ENCODE measurements around the gene CDC42SE2. TPM values are rescaled to one million over a fixed set of nuclear protein-coding genes. Genes with fewer than 3 reads are reported as not detected.
"Not testable (repeated sequence)": the region's sequence is repeated elsewhere in the genome, so short reads cannot be mapped to it uniquely, and the experiment has no call there.

Gene CDC42SE2
- total RNA-seq, 2 donors from 2014 or later = 147 to 151 TPM

DNA sequence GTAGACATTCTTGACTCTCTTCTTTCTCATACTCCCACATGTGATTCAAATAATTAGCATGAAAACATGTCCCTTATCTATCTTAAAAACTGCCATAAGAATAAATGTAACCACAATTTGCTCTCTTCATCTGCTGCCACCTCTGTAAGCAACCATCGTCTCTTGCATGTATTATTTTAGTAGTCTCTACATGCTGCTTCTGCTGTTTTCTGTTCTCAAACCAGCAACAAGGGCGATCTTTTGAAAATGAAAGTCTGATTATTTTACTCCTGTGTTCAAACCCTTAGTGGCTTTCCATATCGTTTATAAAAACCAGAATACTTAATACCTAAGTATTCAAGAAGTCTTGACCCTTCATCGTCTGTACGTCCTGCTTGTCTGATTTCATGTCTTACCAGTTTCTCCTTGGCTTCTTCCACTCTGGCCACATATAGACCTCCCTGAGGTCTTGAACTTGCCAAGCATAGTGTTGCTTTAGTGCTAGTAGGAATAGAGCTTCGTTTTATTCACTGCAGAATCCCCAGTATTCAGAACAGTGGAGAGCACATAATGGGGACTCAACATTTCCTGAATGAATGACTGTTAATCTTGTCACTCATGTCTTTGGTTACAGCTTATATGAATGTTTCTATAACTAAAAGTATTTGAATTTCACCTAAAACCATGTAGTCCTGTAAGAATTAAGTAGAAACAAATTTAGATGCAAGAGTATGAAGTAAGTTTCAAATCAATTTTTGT, 10.6 kb downstream of the CDC42SE2 start:
- Mint-ChIP-seq H3K27ac (peak overlapping the region; percentile 94), H3K36me3 (ENCODE audit: insufficient read depth in 2 of 2) (peaks cover 7 to 13% of the 10 kb centered on the region in 2 donors), H3K9me3 (no peaks in the 10 kb centered on the region), H3K4me1 (ENCODE audit: low read depth) (peaks cover 92% of the 10 kb centered on the region), H3K4me3 (peak overlapping the region; percentile 74 to 92), H3K27me3 (ENCODE audit: low read depth) (no peaks in the 10 kb centered on the region)
- no peak for DNase-seq
- peak; percentile 33 to 48 for ATAC-seq (replicated peaks in 1 of 2)

DNA sequence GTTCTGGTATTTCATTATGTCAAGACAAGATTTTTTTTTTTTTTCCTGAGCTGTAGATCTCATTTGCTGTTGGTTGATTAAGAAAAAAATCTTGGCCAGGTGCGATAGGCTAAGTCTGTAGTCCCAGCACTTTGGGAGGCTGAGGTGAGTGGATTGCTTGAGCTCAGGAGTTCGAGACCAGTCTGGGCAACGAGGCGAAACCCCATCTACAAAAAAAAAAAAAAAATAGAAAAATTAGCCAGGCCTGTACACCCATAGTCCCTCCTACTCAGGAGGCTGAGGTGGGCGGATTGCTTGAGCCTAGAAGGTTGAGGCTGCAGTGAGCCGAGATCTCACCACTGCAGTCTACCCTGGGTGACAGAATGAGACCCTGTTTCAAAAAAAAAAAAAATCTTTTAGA, 12.2 kb downstream of the CDC42SE2 start:
- Mint-ChIP-seq H3K4me1 (ENCODE audit: low read depth) (peaks cover 92% of the 10 kb centered on the region), H3K27me3 (ENCODE audit: low read depth) (no peaks in the 10 kb centered on the region), H3K36me3 (ENCODE audit: insufficient read depth in 2 of 2) (peaks cover 9 to 18% of the 10 kb centered on the region in 2 donors), H3K9me3 (no peaks in the 10 kb centered on the region), H3K4me3 (peak overlapping the region; percentile 74 to 92), H3K27ac (peak overlapping the region; percentile 94)
- ATAC-seq (replicated peaks in 1 of 2) (peak in 1 of 2 donors; percentile 8), DNase-seq (no peak)

DNA sequence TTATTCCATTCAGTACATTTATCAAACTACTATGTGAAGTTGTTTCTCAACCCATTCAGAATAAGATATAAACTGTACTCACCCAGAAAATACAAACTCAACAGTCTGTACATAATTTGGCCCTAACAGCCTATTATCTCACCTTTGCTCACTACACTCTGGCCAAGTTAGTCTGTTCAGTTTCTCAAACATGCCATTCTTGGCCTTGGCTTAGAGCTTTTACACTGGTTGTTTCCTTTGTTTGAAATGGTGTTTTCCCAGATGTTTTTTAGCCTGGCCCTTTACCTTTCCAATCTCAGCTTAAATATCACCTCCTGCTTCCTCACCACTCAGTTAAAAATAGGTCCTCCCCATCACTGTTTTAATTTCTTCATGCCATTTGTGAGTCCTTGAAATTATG, 13.6 kb downstream of the CDC42SE2 start:
- H3K36me3 Mint-ChIP-seq (ENCODE audit: insufficient read depth in 2 of 2) = peaks cover 8 to 23% of the 10 kb centered on the region in 2 donors

DNA sequence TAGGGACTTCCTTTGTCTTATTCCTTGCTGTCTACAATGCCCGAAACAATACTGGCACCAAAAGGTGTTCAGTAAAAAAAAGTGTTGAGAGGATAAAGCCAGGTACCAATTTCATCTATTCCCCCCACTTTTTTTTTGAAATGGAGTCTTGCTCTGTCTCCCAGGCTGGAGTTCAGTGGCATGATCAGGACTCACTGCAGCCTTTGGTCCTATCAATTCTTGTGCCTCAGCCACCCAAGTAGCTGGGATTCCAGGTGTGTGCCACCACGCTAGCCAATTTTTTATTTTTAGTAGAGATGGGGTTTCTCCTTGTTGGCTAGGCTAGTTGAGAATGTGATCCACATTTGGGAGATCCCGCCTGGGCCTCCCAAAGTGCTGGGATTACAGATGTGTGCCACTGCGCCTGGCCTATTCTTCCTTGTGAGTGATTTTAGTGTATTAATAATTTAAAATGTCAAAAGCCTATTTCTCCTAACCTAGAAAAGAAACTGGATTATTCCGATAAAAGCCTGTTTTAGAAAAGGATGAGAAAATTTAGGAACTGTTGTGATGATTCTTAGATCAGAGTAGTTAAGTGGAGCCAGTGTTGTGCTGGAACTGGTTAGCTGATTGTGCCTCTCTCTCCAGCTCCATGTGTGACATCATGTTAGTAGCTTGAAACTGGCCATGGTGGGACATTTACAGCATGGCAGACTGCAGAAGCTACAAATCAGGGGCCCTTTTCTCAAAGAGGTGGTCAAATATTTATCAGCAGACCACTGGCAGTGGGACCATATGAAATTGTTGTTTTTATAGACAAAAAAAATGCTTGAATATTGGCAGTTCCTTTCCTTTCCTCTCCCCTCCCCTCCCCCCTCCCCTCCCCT, 14.3 kb downstream of the CDC42SE2 start:
- Mint-ChIP-seq H3K27ac (peak overlapping the region; percentile 88), H3K27me3 (ENCODE audit: low read depth) (no peaks in the 10 kb centered on the region), H3K4me1 (ENCODE audit: low read depth) (peaks cover 94% of the 10 kb centered on the region), H3K36me3 (ENCODE audit: insufficient read depth in 2 of 2) (peaks cover 8 to 23% of the 10 kb centered on the region in 2 donors), H3K4me3 (peak overlapping the region; percentile 20 to 21), H3K9me3 (no peaks in the 10 kb centered on the region)
- DNase-seq (no peak), ATAC-seq (replicated peaks in 1 of 2) (no peak)

More for the DNA sequence above, 13.6 kb downstream of the CDC42SE2 start:
- Mint-ChIP-seq H3K9me3 (no peaks in the 10 kb centered on the region), H3K27me3 (ENCODE audit: low read depth) (no peaks in the 10 kb centered on the region), H3K4me1 (ENCODE audit: low read depth) (peaks cover 92% of the 10 kb centered on the region), H3K27ac (peak overlapping the region; percentile 88), H3K4me3 (peak overlapping the region; percentile 21 to 27)
- ATAC-seq (replicated peaks in 1 of 2) (no peak), DNase-seq (no peak)

DNA sequence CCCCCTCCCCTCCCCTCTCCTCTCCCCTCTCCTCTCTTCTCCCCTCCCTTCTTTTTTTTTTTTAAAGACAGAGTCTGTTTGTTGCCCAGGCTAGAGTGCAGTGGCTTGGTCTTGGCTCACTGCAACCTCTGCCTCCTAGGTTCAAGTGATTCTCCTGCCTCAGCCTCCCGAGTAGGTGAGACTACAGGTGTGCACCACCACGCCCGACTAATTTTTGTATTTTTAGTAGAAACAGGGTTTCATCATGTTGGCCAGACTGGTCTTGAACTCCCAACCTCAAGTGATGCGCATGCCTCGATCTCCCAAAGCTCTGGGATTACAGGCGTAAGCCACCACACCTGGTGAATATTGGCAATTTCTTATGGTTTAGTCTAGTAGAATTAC, 14.9 kb downstream of the CDC42SE2 start:
- H3K4me3 Mint-ChIP-seq = peak overlapping the region; percentile 29 to 73
- peaks cover 8 to 24% of the 10 kb centered on the region in 2 donors for H3K36me3 Mint-ChIP-seq (ENCODE audit: insufficient read depth in 2 of 2)
- not testable (repeated sequence) for ATAC-seq (replicated peaks in 1 of 2); H3K27me3 Mint-ChIP-seq (ENCODE audit: low read depth); H3K9me3 Mint-ChIP-seq; DNase-seq
- peaks cover 100% of the 10 kb centered on the region for H3K4me1 Mint-ChIP-seq (ENCODE audit: low read depth)
- peak overlapping the region; percentile 88 for H3K27ac Mint-ChIP-seq

DNA sequence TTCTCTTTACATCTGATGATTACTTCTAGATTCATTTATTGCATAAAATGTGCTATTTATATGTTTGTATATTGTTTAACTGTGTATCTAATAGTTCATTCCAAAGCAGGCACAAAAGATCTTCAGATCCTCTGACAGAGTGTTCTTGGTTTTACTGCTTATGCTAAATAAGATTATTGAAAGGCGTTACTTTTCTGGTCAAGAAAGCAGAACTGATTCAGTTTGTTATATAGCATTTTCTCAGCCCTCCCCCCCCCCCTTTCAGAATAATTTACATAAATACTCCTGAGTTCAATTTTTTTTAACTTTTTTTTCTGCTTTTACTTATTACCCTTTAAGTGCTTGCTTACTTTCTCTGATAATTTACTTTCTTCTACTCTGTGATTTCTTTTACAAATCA, 15.4 kb downstream of the CDC42SE2 start:
- Mint-ChIP-seq H3K4me3 (peak overlapping the region; percentile 68 to 73), H3K27me3 (ENCODE audit: low read depth) (no peaks in the 10 kb centered on the region), H3K36me3 (ENCODE audit: insufficient read depth in 2 of 2) (peaks cover 7 to 24% of the 10 kb centered on the region in 2 donors), H3K9me3 (no peaks in the 10 kb centered on the region), H3K27ac (peak overlapping the region; percentile 88), H3K4me1 (ENCODE audit: low read depth) (peaks cover 100% of the 10 kb centered on the region)
- DNase-seq (no peak), ATAC-seq (replicated peaks in 1 of 2) (no peak)

DNA sequence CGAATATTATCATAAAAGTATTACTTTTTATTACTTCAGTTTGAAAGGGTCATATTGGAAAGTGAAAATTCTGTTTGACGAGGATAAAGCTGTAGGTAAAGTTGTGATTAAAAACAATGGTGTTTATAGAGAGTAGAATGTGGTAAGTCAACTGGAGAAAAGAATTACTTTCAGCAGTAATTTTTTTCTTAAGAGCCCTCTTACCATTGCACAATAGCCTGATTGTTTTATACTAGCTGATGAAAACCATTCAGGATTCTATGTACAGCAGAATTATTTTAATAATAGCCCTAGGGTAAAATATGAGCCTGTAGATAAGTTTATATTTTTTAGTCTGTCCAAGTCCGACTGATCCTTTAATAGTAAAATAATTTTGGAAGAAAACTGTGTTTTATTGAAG, 16.6 kb downstream of the CDC42SE2 start:
- DNase-seq (no peak), ATAC-seq (replicated peaks in 1 of 2) (no peak)
- peak overlapping the region; percentile 88 for H3K27ac Mint-ChIP-seq
- H3K9me3 Mint-ChIP-seq = no peaks in the 10 kb centered on the region
- peaks cover 100% of the 10 kb centered on the region for H3K4me1 Mint-ChIP-seq (ENCODE audit: low read depth)
- H3K27me3 Mint-ChIP-seq (ENCODE audit: low read depth) = no peaks in the 10 kb centered on the region
- H3K4me3 Mint-ChIP-seq = peak overlapping the region; percentile 68 to 73
- peaks cover 5 to 24% of the 10 kb centered on the region in 2 donors for H3K36me3 Mint-ChIP-seq (ENCODE audit: insufficient read depth in 2 of 2)

DNA sequence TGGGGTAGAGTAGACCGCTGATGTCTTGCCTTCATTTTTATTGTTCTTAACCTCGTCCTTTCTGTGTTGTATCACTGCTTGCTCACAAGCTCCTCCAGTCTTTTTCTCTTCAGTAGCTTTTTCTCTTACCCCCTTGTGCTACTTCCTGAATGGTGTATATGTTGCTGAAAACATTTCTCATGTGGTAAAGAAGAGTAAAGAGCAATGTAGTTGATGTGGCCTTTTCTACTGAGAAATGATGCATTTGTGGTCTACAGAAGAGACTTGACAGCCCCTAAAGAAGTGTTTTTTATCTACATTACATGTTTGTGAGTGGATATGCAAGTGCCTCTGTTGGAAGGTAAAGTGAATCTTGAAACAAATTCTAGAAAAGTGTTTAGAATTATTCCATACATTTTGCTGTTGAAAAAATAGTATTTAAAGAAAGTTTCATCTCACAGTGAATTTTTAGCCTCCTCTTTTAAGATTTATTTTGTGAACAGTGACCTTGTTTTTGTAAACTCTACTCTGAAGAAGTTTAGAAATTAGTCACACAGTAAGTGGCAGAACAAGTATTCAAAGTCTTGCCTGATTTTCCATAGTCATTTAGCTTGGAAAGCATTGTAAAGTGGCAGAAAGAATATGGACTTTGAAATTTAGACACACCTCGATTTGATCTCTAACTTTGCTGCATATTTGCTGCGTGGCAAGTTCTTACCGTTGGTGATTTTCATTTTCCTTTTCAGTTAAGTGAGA, 17.4 kb downstream of the CDC42SE2 start:
- H3K36me3 Mint-ChIP-seq (ENCODE audit: insufficient read depth in 2 of 2) = peaks cover 5 to 26% of the 10 kb centered on the region in 2 donors
- H3K4me1 Mint-ChIP-seq (ENCODE audit: low read depth) = peaks cover 97% of the 10 kb centered on the region
- H3K27me3 Mint-ChIP-seq (ENCODE audit: low read depth) = no peaks in the 10 kb centered on the region
- peak overlapping the region; percentile 88 for H3K27ac Mint-ChIP-seq
- no peaks in the 10 kb centered on the region for H3K9me3 Mint-ChIP-seq
- H3K4me3 Mint-ChIP-seq = peak overlapping the region; percentile 68 to 73
- ATAC-seq (replicated peaks in 1 of 2) (peak; percentile 80 to 88), DNase-seq (no peak)

DNA sequence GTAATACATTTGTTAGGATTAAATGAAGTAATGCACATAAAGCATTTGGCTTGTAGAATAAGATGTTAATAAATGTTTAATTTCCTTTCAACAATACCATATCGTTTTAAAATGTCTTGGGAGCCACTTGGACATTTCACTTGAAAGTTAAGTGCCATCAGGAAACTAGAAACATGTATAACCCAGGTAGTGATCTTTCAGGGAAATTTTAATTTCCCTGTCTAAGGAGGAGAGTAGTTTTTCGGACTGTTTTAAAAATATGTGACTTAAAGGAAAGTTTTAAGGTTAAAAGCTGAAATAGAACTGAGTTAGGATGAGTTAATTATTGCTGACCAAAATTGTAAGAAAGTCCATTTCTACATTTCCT, 18.0 kb downstream of the CDC42SE2 start:
- H3K27ac Mint-ChIP-seq = peak overlapping the region; percentile 88
- no peak for ATAC-seq (replicated peaks in 1 of 2)
- H3K9me3 Mint-ChIP-seq = no peaks in the 10 kb centered on the region
- no peak for DNase-seq
- peaks cover 92% of the 10 kb centered on the region for H3K4me1 Mint-ChIP-seq (ENCODE audit: low read depth)
- peak overlapping the region; percentile 68 to 73 for H3K4me3 Mint-ChIP-seq
- peaks cover 5 to 28% of the 10 kb centered on the region in 2 donors for H3K36me3 Mint-ChIP-seq (ENCODE audit: insufficient read depth in 2 of 2)
- no peaks in the 10 kb centered on the region for H3K27me3 Mint-ChIP-seq (ENCODE audit: low read depth)

DNA sequence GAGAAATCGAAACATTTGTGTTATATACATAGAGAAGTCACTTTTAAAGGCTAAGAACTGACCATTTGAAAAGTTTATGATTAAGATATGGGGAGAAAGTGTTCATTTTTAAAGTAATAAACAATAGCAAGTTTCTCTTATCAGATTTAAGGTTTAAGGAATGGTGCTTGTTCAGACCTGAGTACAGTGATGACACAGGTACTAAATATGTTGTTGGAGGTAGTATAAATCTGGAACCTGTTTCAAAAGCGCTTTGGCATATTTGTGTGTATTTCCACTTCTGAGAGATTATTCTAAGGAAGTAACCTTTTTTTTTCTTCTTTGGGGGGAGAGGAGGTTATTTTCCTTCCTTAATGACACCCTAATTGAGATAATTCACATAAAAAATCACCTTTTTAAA, 18.4 kb downstream of the CDC42SE2 start:
- peaks cover 5 to 30% of the 10 kb centered on the region in 2 donors for H3K36me3 Mint-ChIP-seq (ENCODE audit: insufficient read depth in 2 of 2)
- peak overlapping the region; percentile 88 for H3K27ac Mint-ChIP-seq
- H3K4me3 Mint-ChIP-seq = peak overlapping the region; percentile 68 to 73
- peaks cover 91% of the 10 kb centered on the region for H3K4me1 Mint-ChIP-seq (ENCODE audit: low read depth)
- no peaks in the 10 kb centered on the region for H3K27me3 Mint-ChIP-seq (ENCODE audit: low read depth)
- DNase-seq (no peak), ATAC-seq (replicated peaks in 1 of 2) (no peak)
- H3K9me3 Mint-ChIP-seq = no peaks in the 10 kb centered on the region

DNA sequence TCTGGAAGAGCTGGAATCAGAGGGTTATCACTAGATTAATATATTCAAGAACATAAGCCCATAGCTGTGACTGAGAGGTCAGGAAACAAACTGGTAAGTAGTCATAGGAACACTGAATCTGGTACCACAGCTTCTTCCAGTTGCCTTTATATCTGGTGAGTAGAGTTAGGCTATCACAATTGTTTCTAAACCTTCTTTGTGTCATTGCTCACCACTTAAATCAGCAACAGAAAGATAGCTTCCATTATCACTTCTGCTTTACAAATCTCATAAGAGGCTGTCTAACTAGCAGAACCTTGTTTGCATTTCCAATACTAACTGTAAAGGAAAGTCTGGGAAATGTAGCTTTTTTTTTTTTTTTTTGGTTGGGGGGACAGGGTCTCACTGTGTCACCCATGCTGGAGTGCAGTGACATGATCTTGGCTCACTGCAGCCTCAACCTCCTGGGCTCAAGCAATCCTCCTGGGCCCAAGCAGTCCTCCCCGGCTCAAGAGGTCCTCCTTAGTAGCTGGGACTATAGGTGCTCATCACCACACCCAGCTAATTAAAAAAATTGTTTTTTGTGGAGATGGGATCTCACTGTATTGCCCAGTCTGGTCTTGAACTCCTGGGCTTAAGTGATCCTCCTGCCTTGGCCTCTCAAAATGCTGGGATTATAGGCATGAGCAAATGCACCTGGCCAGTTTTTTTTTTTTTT, 22.0 kb downstream of the CDC42SE2 start:
- Mint-ChIP-seq H3K9me3 (no peaks in the 10 kb centered on the region), H3K36me3 (ENCODE audit: insufficient read depth in 2 of 2) (peaks cover 8 to 27% of the 10 kb centered on the region in 2 donors), H3K4me3 (peak overlapping the region; percentile 32 to 74), H3K27ac (peak overlapping the region; percentile 85), H3K4me1 (ENCODE audit: low read depth) (peaks cover 91% of the 10 kb centered on the region), H3K27me3 (ENCODE audit: low read depth) (no peaks in the 10 kb centered on the region)
- peak; percentile 28 to 29 for ATAC-seq (replicated peaks in 1 of 2)
- no peak for DNase-seq

DNA sequence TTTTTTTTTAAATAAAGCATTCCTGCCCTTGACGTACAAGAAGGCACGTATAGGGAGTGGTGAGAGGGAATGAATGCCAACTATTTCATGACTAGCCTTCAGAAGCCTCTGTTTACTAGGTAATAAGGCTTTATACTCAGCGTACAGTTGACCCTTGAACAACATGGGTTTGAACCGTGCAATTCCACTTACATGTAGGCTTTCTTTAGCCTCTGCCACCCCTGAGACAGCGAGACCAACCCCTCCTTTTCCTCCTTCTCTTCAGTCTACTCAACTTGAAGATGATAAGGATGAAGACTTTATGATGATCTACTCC, 22.5 kb downstream of the CDC42SE2 start:
- Mint-ChIP-seq H3K4me3 (no peak overlapping the region), H3K4me1 (ENCODE audit: low read depth) (peaks cover 90% of the 10 kb centered on the region), H3K27me3 (ENCODE audit: low read depth) (no peaks in the 10 kb centered on the region), H3K27ac (peak overlapping the region; percentile 58), H3K9me3 (no peaks in the 10 kb centered on the region), H3K36me3 (ENCODE audit: insufficient read depth in 2 of 2) (peaks cover 6 to 26% of the 10 kb centered on the region in 2 donors)
- DNase-seq (no peak), ATAC-seq (replicated peaks in 1 of 2) (no peak)
